SK-N-SH treated with all-trans-retinoic acid at 6 μM for 48 hours (cell line): ENCODE data around the gene KLHL40.

Source experiments
- ARNTL ChIP-seq: fragments of 450-650 bp; formaldehyde crosslinking; IDR thresholded peaks from 2 replicates; pipeline ENCODE4 v1.5.0; 2020; ENCODE audit warnings: low read depth, mild to moderate bottlenecking, moderate library complexity, borderline replicate concordance
- ESRRG ChIP-seq: fragments of 250-450 bp; sonication (Bioruptor Pico); IDR thresholded peaks from 2 replicates; pipeline ENCODE4 v1.6.1; 2021; ENCODE audit warnings: mild to moderate bottlenecking
- ZFP30 ChIP-seq: fragments of 450-650 bp; formaldehyde crosslinking; IDR thresholded peaks from 2 replicates; pipeline ENCODE4 v1.5.0; 2022; ENCODE audit warnings: mild to moderate bottlenecking, moderate library complexity
- TF ChIP-seq, protein P1 (sequence below): fragments of 250-450 bp; sonication (Bioruptor Pico); IDR thresholded peaks from 2 replicates; pipeline ENCODE4 v1.8.0; 2020; ENCODE audit warnings: mild to moderate bottlenecking, moderate library complexity, borderline replicate concordance

DNA sequence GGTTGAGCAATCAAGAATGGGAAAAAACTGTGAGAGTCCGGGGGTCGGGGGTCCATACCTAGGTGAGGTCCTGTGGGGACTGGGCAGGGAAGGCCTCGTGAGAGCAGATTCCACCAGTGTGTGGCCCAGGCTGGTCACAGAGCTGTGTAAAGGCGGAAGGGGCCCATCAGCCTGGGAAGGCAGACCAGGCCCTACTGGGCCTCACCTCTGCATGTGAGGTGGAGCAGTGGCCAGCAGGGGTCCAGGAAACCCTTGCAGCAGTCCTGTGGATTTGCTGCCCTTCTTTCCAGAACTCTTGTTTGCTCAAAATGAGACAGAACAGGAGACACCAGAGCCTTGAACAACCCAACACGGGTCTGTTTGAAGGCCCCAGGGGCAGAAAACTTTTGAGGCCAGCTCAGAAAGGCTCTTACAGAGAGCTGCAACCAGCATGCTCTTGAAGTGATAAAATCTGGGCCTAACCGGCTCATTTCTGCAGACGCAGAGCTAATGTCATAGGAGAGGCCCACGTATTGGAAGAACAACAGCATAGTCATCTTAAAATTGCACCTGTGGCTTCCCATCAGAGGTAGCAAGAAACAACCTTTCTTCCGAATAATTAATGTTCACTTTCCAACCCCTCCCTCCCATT, 47.6 kb downstream of the KLHL40 start:
- no peak for TF ChIP-seq ARNTL (CRISPR knock-in tag)
- no peak for TF ChIP-seq ZFP30 (CRISPR knock-in tag)
- no peak for TF ChIP-seq ESRRG (CRISPR knock-in tag)
- TF ChIP-seq, protein P1, sequence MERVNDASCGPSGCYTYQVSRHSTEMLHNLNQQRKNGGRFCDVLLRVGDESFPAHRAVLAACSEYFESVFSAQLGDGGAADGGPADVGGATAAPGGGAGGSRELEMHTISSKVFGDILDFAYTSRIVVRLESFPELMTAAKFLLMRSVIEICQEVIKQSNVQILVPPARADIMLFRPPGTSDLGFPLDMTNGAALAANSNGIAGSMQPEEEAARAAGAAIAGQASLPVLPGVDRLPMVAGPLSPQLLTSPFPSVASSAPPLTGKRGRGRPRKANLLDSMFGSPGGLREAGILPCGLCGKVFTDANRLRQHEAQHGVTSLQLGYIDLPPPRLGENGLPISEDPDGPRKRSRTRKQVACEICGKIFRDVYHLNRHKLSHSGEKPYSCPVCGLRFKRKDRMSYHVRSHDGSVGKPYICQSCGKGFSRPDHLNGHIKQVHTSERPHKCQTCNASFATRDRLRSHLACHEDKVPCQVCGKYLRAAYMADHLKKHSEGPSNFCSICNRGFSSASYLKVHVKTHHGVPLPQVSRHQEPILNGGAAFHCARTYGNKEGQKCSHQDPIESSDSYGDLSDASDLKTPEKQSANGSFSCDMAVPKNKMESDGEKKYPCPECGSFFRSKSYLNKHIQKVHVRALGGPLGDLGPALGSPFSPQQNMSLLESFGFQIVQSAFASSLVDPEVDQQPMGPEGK (CRISPR knock-in tag) = no peak
